ENCODE measurements around the gene GGCT. TPM values are rescaled to one million over a fixed set of nuclear protein-coding genes. Genes with fewer than 3 reads are reported as not detected.
"Not testable (repeated sequence)": the region's sequence is repeated elsewhere in the genome, so short reads cannot be mapped to it uniquely, and the experiment has no call there.

GGCT gene
- total RNA-seq, 3 donors from 2014 or later (not counting 1 experiment from before 2014, with no cell fraction given): 8.7 to 10.8 (median 9.2) TPM

DNA sequence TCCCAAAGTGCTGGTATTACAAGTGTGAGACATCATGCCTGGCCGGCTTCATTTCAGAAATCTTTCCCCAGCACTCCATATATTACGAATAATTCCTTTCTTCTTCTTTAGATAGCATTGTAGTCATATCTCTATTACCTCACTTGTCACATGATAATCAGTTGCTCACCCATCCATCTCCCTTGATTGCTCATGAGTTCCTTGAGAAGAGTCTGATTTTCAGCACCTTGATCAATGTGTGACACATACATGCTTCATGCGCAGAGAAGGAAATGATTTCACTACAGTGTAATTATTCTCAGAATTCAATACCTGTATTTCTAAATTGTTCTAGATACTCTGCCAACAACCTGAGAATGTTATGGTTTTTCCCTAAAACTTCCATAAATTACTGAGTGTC lies 26.7 kb upstream of the GGCT start:
- 94% methylated on average over 3 of the region's 3 CpGs for WGBS (ENCODE audit: insufficient coverage)
- Histone ChIP-seq H3K27ac (ENCODE audit: low read length) (no peak overlapping the region), H3K4me1 (ENCODE audit: control insufficient read depth, insufficient read depth, low read length) (no peaks in the 10 kb centered on the region), H3K4me3 (ENCODE audit: low read length) (no peak overlapping the region), H3K9me3 (ENCODE audit: control insufficient read depth, insufficient read depth, low read length) (no peaks in the 10 kb centered on the region), H3K27me3 (ENCODE audit: control insufficient read depth, insufficient read depth, low read length) (no peaks in the 10 kb centered on the region), H3K36me3 (ENCODE audit: control insufficient read depth, insufficient read depth, low read length) (no peaks in the 10 kb centered on the region)
- Mint-ChIP-seq H3K27ac (no peak overlapping the region), H3K4me3 (no peak overlapping the region), H3K4me1 (peaks cover 0 to 5% of the 10 kb centered on the region in 2 donors), H3K36me3 (no peaks in the 10 kb centered on the region), H3K27me3 (ENCODE audit: low read depth in 2 of 2) (no peaks in the 10 kb centered on the region), H3K9me3 (no peaks in the 10 kb centered on the region)
- no peak for DNase-seq
- no peak for ATAC-seq
- TF ChIP-seq, protein P1, sequence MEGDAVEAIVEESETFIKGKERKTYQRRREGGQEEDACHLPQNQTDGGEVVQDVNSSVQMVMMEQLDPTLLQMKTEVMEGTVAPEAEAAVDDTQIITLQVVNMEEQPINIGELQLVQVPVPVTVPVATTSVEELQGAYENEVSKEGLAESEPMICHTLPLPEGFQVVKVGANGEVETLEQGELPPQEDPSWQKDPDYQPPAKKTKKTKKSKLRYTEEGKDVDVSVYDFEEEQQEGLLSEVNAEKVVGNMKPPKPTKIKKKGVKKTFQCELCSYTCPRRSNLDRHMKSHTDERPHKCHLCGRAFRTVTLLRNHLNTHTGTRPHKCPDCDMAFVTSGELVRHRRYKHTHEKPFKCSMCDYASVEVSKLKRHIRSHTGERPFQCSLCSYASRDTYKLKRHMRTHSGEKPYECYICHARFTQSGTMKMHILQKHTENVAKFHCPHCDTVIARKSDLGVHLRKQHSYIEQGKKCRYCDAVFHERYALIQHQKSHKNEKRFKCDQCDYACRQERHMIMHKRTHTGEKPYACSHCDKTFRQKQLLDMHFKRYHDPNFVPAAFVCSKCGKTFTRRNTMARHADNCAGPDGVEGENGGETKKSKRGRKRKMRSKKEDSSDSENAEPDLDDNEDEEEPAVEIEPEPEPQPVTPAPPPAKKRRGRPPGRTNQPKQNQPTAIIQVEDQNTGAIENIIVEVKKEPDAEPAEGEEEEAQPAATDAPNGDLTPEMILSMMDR (IDR thresholded peaks at IDR 0.05): no peak
- intact Hi-C loops (cut with micrococcal nuclease): no loop called here

GRCh38 chr7:30530373-30530772 lies 25.7 kb upstream of the GGCT start:
- Histone ChIP-seq H3K27me3 (ENCODE audit: control insufficient read depth, insufficient read depth, low read length) (no peaks in the 10 kb centered on the region), H3K9me3 (ENCODE audit: control insufficient read depth, insufficient read depth, low read length) (no peaks in the 10 kb centered on the region), H3K27ac (ENCODE audit: low read length) (no peak overlapping the region), H3K36me3 (ENCODE audit: control insufficient read depth, insufficient read depth, low read length) (no peaks in the 10 kb centered on the region), H3K4me3 (ENCODE audit: low read length) (no peak overlapping the region), H3K4me1 (ENCODE audit: control insufficient read depth, insufficient read depth, low read length) (no peaks in the 10 kb centered on the region)
- no peaks in the 10 kb centered on the region for H3K36me3 Mint-ChIP-seq
- TF ChIP-seq, protein P1 (IDR thresholded peaks at IDR 0.05): no peak
- peaks cover 2 to 6% of the 10 kb centered on the region in 2 donors for H3K4me1 Mint-ChIP-seq
- no peak for DNase-seq
- intact Hi-C loops (cut with micrococcal nuclease): no loop called here
- no peak for ATAC-seq
- 100% methylated on average over 1 of the region's 1 CpG for WGBS (ENCODE audit: insufficient coverage)
- H3K27me3 Mint-ChIP-seq (ENCODE audit: low read depth in 2 of 2): no peaks in the 10 kb centered on the region
- no peak overlapping the region for H3K27ac Mint-ChIP-seq
- no peaks in the 10 kb centered on the region for H3K9me3 Mint-ChIP-seq
- H3K4me3 Mint-ChIP-seq: no peak overlapping the region

- H3K36me3 Mint-ChIP-seq: no peaks in the 10 kb centered on the region
- Histone ChIP-seq H3K4me1 (ENCODE audit: control insufficient read depth, insufficient read depth, low read length) (no peaks in the 10 kb centered on the region), H3K27ac (ENCODE audit: low read length) (no peak overlapping the region), H3K27me3 (ENCODE audit: control insufficient read depth, insufficient read depth, low read length) (no peaks in the 10 kb centered on the region), H3K36me3 (ENCODE audit: control insufficient read depth, insufficient read depth, low read length) (no peaks in the 10 kb centered on the region), H3K9me3 (ENCODE audit: control insufficient read depth, insufficient read depth, low read length) (no peaks in the 10 kb centered on the region), H3K4me3 (ENCODE audit: low read length) (no peak overlapping the region)
- intact Hi-C loops (cut with micrococcal nuclease): no loop called here
- H3K27me3 Mint-ChIP-seq (ENCODE audit: low read depth in 2 of 2): no peaks in the 10 kb centered on the region
- no peaks in the 10 kb centered on the region for H3K9me3 Mint-ChIP-seq
- DNase-seq (no peak), ATAC-seq (no peak)
- TF ChIP-seq, protein P1 (IDR thresholded peaks at IDR 0.05): no peak
- no peak overlapping the region for H3K27ac Mint-ChIP-seq
- H3K4me1 Mint-ChIP-seq: peaks cover 15% of the 10 kb centered on the region in 2 donors
- H3K4me3 Mint-ChIP-seq: no peak overlapping the region
Observed at GRCh38 chr7:30528779-30529178, 24.1 kb upstream of the GGCT start.

DNA sequence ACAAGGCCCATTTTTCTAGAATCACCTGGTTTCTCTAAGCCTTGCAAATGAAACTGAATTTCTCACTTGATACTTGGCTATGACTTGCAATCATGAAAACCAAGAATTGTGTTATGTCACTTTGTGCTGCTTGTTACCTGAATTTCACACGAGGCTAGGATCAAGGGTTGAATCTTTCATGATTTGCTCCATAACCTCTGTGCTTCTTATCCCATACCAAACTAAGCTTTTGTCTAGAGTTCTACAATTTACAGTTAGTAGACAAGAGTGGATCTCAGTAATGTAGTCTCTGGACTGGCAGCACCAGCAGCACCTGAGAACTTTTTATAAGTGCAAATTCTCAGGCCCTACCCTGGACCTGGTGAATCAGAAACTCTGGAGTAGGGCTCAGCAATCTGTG lies 22.7 kb upstream of the GGCT start:
- H3K36me3 Mint-ChIP-seq; H3K36me3 ChIP-seq (ENCODE audit: control insufficient read depth, insufficient read depth, low read length); H3K4me3 Mint-ChIP-seq; H3K9me3 Mint-ChIP-seq; H3K27me3 ChIP-seq (ENCODE audit: control insufficient read depth, insufficient read depth, low read length); H3K4me1 ChIP-seq (ENCODE audit: control insufficient read depth, insufficient read depth, low read length); H3K27me3 Mint-ChIP-seq (ENCODE audit: low read depth in 2 of 2); DNase-seq; ATAC-seq; H3K9me3 ChIP-seq (ENCODE audit: control insufficient read depth, insufficient read depth, low read length); H3K27ac Mint-ChIP-seq; intact Hi-C loops (cut with micrococcal nuclease); H3K4me3 ChIP-seq (ENCODE audit: low read length); H3K27ac ChIP-seq (ENCODE audit: low read length): not testable (repeated sequence)
- peaks cover 15% of the 10 kb centered on the region in 2 donors for H3K4me1 Mint-ChIP-seq
- WGBS (ENCODE audit: insufficient coverage): 100% methylated on average over 1 of the region's 1 CpG

Data from natural killer cell (primary cell).